Measurements from ENCODE around the gene ACTR3. TPM values are rescaled to one million over a fixed set of nuclear protein-coding genes. Genes with fewer than 3 reads are reported as not detected.

ACTR3 gene
- total RNA-seq, 2 experiments from 2014 or later = 599 to 604 TPM

DNA sequence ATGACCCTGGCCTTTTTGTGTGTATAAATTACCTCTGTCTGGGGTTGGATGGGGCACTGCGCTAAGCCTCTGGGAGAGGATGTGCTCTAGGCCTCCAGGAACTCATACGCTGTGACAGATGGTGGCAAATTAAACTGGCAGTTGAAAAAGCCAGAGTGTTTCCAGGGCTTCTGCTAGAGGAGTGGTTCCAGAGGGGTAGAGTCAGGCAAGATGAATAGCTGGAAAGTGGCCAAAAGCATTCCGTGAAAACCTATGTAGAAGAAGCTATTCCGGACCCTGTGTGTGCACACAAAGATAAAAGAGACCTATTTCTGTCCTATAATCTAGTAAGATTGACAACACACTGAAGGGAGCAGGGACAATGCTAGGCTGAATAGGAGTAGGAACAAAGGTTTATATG, 84.8 kb downstream of the ACTR3 start:
- H3K27me3 Mint-ChIP-seq (ENCODE audit: low read depth) = no peaks in the 10 kb centered on the region
- no peak overlapping the region for H3K4me3 Mint-ChIP-seq
- no peak overlapping the region for H3K27ac Mint-ChIP-seq

DNA sequence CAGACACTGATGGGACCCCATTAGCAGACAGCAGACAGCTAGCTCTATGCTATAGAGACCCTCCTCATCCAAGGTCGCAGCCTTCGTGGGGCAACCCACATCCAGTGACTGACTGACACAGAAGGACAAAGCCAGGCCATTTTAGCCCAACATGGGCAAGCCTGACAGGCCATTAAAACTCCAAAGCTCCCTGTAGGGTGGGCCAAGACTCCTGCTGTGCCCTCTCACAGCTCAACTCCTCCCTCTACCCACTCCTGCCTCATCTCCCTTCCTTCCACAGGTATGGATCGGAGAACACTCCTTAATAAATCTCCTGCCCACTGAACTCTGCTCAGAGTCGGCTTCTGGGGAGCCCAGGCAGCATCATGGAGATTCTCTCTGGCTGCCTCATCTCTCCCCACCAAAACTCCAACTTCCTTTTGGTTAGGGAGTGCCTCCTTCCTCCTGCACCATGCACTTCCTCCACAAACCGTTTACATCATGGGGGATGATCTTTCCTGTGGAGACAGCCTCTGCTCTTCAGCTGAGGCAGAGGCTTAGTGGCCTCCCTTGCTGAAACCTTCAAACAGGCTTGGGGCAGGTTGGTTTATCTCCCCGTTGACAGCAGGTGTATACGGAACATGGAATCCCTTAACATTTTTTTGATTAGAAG, 86.5 kb downstream of the ACTR3 start:
- POLR2A ChIA-PET = no interaction called here
- CTCF ChIA-PET = interaction anchor here (1.9 kb wide), 1 partner anchor 10 kb away, joined by 5 read pairs; no protein-coding TSS in a partner anchor
- peak overlapping the region; percentile 61 for H3K27ac Mint-ChIP-seq
- ATAC-seq = no peak
- peaks cover 15% of the 10 kb centered on the region for H3K4me1 Mint-ChIP-seq (ENCODE audit: low read depth)
- no peaks in the 10 kb centered on the region for H3K9me3 Mint-ChIP-seq (ENCODE audit: insufficient read depth)
- H3K27me3 Mint-ChIP-seq (ENCODE audit: low read depth) = no peaks in the 10 kb centered on the region
- peaks cover 20% of the 10 kb centered on the region for H3K36me3 Mint-ChIP-seq (ENCODE audit: low read depth)
- no peak for DNase-seq
- H3K4me3 Mint-ChIP-seq = no peak overlapping the region

More for the DNA sequence above, 84.8 kb downstream of the ACTR3 start:
- ATAC-seq (no peak), DNase-seq (no peak)
- ChIA-PET CTCF (interaction anchor here (0.6 to 1.9 kb wide), 2 partner anchors 9 to 11 kb away, joined by 3 to 5 read pairs; no protein-coding TSS in a partner anchor), POLR2A (no interaction called here)
- H3K36me3 Mint-ChIP-seq (ENCODE audit: low read depth) = peaks cover 28% of the 10 kb centered on the region
- peaks cover 17% of the 10 kb centered on the region for H3K4me1 Mint-ChIP-seq (ENCODE audit: low read depth)
- no peaks in the 10 kb centered on the region for H3K9me3 Mint-ChIP-seq (ENCODE audit: insufficient read depth)

DNA sequence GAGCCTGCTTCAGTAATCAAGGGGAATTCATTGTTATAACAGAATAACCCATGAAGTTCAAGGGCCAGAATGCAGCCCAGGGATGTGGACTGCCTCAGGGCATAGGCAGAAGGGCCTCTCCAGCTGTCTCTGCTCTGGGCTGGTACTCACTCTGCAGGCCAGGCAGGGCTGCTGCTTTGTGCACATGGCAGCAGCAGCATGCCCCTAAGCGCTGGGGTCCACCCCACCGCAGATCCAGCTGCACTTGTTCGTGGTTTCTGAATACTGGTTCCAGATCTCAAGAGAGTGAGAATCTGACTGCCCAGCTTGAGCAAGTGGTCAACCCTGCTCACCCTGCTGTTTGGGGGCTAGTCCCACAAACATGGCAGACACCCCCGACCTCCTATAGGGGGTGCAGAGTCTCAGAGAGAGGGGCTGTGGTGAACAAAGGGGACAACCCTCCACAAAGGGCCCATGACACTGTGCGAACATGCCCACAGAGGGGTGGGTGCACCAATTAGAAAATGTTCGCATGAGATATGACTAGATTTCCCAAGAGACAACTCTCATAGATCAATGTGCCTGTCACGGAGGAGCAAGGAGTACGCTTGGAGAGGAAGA, 87.3 kb downstream of the ACTR3 start:
- H3K9me3 Mint-ChIP-seq (ENCODE audit: insufficient read depth) = no peaks in the 10 kb centered on the region
- DNase-seq (no peak), ATAC-seq (no peak)
- no peak overlapping the region for H3K27ac Mint-ChIP-seq
- H3K36me3 Mint-ChIP-seq (ENCODE audit: low read depth) = peaks cover 16% of the 10 kb centered on the region
- ChIA-PET POLR2A (no interaction called here), CTCF (interaction anchor here (1.3 to 3.5 kb wide), 3 partner anchors 8 to 12 kb away, joined by 5 to 18 read pairs (median 16); no protein-coding TSS in a partner anchor)
- peaks cover 15% of the 10 kb centered on the region for H3K4me1 Mint-ChIP-seq (ENCODE audit: low read depth)
- no peak overlapping the region for H3K4me3 Mint-ChIP-seq
- no peaks in the 10 kb centered on the region for H3K27me3 Mint-ChIP-seq (ENCODE audit: low read depth)

DNA sequence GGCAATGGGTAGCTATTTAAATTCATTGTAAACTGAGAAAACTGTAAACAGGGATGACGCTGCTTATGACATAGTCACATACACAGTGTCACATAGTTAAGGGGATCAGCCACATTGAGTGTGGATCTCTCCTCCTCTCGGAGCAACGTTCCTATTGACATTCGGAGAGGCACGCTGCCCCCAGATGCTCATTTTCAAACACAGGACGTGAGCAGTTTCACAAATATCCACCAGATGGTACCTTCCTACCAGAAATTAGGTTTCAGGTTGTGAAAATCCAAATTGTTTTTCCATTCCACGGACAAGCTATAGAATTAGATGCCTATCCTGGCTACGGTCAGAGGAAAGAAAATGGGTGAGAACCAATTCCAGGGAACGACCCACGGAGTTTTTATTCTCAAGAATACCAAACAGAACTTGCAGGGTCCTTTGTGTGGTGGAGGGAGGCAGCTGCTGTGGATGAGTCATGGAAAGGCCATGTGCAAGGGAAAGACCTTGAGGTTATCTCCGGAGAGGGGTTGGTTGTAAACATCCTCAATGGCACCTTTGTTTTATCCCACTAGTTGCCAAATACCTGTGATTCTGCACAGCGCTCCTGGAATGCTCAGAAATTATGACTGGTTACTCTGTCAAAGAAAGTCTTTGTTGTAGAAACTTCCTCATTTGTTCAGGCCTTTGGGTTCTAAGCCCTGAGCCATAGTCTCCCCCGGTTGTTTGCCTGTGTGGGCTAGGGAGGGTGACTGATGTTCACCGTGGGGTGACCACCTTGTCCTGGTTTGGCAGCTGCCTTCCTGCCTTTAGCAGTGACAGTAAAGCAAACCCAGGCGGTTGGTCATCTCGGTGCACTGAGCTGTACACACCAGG, 88.0 kb downstream of the ACTR3 start:
- DNase-seq = no peak
- H3K27ac Mint-ChIP-seq = no peak overlapping the region
- CTCF ChIA-PET = interaction anchor here (1.0 to 3.5 kb wide), 7 partner anchors 9 to 101 kb away, joined by 3 to 18 read pairs (median 5); no protein-coding TSS in a partner anchor
- POLR2A ChIA-PET = no interaction called here
- H3K36me3 Mint-ChIP-seq (ENCODE audit: low read depth) = peaks cover 11% of the 10 kb centered on the region
- ATAC-seq = no peak
- no peaks in the 10 kb centered on the region for H3K27me3 Mint-ChIP-seq (ENCODE audit: low read depth)
- H3K4me3 Mint-ChIP-seq = no peak overlapping the region
- H3K4me1 Mint-ChIP-seq (ENCODE audit: low read depth) = peaks cover 15% of the 10 kb centered on the region
- no peaks in the 10 kb centered on the region for H3K9me3 Mint-ChIP-seq (ENCODE audit: insufficient read depth)

DNA sequence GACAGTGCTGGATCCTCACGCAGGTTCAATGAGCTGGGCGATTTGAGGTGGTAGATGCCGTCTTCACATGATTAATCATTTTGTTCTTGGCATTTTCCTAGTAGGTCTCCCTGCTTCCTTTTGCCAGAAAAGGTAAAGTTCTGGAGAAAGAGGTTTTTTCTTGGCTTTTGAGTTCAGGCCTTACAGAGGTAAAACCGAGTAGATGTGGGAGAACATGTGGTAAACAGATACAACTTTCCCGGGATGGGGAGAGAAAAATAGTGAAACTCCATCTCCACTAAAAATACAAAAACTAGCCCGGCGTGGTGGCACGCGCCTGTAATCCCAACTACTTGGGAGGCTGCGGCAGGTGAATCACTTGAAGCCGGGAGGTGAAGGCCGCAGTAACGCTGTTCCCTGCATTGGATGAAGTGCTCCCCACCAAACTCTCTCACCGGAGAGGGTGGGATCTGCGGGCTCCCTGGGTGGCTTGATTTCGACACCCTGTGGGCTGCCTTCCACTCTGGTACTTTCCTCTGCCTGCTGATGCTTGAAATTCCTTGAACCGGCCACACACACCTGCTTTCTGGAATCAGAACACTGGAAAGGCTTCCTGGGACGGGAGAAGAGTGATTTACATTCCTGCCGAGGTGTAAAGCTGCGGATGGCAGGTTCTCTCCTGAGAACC, 88.8 kb downstream of the ACTR3 start:
- ATAC-seq (no peak), DNase-seq (no peak)
- no peak overlapping the region for H3K4me3 Mint-ChIP-seq
- H3K27ac Mint-ChIP-seq = no peak overlapping the region
- POLR2A ChIA-PET = no interaction called here
- CTCF ChIA-PET = interaction anchor here (0.6 to 3.5 kb wide), 14 partner anchors 9 to 276 kb away, joined by 3 to 18 read pairs (median 5); partner anchors contain the start of gene SLC35F5
- H3K4me1 Mint-ChIP-seq (ENCODE audit: low read depth) = peaks cover 15% of the 10 kb centered on the region
- no peaks in the 10 kb centered on the region for H3K27me3 Mint-ChIP-seq (ENCODE audit: low read depth)
- peaks cover 7% of the 10 kb centered on the region for H3K36me3 Mint-ChIP-seq (ENCODE audit: low read depth)
- no peaks in the 10 kb centered on the region for H3K9me3 Mint-ChIP-seq (ENCODE audit: insufficient read depth)

DNA sequence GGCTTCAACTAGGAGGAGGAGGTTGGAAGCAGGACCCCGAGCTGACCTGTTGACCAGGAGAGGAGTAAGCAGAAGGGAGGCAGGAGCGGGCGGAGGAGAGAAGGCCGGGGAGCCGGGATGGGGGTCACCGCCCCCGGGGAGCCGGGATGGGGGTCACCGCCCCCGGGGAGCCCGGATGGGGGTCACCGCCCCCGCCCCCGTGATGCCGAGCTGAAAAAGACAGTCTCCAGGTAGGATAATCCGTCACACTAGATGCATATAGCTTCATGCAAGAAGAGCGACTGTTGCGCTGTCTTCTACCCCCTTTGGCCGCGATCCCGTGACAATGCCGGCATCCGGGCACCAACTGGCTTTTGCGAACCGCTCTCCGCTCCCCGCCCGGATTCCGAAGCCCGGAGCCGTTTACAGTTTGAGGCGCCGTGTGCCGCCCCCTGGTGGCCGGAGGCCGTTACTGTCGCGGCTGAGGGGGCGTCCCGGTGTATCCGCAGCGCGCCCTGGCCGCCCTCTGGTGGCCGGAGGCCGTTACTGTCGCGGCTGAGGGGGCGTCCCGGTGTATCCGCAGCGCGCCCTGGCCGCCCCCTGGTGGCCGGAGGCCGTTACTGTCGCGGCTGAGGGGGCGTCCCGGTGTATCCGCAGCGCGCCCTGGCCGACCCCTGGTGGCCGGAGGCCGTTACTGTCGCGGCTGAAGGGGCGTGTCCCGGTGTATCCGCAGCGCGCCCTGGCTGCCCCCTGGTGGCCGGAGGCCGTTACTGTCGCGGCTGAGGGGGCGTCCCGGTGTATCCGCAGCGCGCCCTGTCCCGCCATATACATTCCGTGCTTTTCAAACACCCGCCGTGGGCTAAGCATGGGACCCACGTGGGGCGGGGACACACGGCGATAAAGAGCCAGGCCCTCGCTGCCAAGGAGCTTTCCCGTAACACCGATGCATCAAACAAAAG, 89.6 kb downstream of the ACTR3 start:
- Mint-ChIP-seq H3K36me3 (ENCODE audit: low read depth) (peaks cover 5% of the 10 kb centered on the region), H3K27ac (no peak overlapping the region), H3K27me3 (ENCODE audit: low read depth) (no peaks in the 10 kb centered on the region), H3K9me3 (ENCODE audit: insufficient read depth) (no peaks in the 10 kb centered on the region), H3K4me3 (no peak overlapping the region), H3K4me1 (ENCODE audit: low read depth) (peaks cover 15% of the 10 kb centered on the region)
- ATAC-seq (peak; percentile 41), DNase-seq (peak; percentile 63)
- CTCF ChIA-PET = interaction anchor here (0.6 to 3.5 kb wide), 18 partner anchors 10 to 277 kb away, joined by 3 to 18 read pairs (median 4); partner anchors contain the start of gene SLC35F5
- POLR2A ChIA-PET = no interaction called here

DNA sequence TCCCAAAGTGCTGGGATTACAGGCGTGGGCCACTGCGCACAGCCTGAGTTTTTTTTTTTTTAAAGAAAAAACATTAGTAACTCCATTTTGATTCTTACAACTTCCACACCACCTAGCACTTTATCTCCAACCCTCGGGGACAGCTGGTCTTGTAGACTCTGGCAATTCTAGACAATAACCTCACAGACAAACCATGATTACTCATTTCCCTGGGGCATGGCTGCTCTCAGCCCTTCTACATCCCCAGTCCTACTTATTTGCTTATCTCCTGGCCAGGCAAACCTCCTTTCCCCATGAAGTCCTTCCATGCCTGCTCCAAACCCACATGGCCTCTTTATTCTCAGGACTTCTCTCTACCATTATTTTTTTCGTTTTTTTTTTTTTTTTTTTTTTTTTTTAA, 91.1 kb downstream of the ACTR3 start:
- H3K36me3 Mint-ChIP-seq (ENCODE audit: low read depth) = no peaks in the 10 kb centered on the region
- DNase-seq (no peak), ATAC-seq (no peak)
- no peak overlapping the region for H3K27ac Mint-ChIP-seq
- POLR2A ChIA-PET = no interaction called here
- peaks cover 10% of the 10 kb centered on the region for H3K4me1 Mint-ChIP-seq (ENCODE audit: low read depth)
- no peaks in the 10 kb centered on the region for H3K27me3 Mint-ChIP-seq (ENCODE audit: low read depth)
- H3K9me3 Mint-ChIP-seq (ENCODE audit: insufficient read depth) = no peaks in the 10 kb centered on the region
- H3K4me3 Mint-ChIP-seq = no peak overlapping the region
- CTCF ChIA-PET = interaction anchor here (1.0 to 1.4 kb wide), 3 partner anchors 24 to 224 kb away, joined by 3 to 5 read pairs (median 4); no protein-coding TSS in a partner anchor

DNA sequence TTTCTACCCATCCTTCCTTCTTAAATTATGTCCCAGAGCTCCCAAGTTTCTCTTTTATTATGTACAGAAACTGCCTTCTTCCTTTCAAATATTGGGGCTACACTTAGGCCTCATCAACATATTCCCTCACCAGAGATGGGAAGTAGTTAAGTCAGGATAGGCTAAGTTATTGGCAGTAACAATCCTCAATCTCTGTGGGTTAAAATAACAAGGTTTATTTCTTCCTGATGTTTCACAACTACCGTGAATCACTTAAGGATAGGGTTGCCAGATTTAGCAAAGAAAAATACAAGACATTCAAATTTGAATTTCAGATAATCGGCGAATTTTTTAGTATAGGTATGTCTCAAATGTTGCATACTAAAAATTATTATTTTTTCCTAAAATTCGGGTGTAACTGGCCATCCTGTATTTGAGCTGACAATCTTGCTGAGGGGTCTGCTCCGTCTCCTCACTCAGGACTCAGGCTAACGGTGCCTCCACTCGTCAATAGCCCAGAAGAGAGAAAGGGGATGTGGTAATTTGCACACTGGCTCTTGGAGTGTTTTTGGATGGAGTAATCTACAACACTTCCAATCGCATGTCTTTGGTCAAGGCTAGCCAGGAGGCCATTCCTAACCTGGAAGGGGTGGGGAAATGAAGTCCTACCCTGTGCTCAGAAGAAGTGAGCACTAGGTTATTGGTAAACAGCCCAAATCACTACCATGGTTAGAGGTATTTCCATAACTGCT, 91.7 kb downstream of the ACTR3 start:
- DNase-seq (no peak), ATAC-seq (no peak)
- Mint-ChIP-seq H3K27me3 (ENCODE audit: low read depth) (no peaks in the 10 kb centered on the region), H3K36me3 (ENCODE audit: low read depth) (no peaks in the 10 kb centered on the region), H3K4me3 (no peak overlapping the region), H3K27ac (no peak overlapping the region), H3K4me1 (ENCODE audit: low read depth) (peaks cover 4% of the 10 kb centered on the region), H3K9me3 (ENCODE audit: insufficient read depth) (no peaks in the 10 kb centered on the region)
- POLR2A ChIA-PET = no interaction called here
- CTCF ChIA-PET = no interaction called here

DNA sequence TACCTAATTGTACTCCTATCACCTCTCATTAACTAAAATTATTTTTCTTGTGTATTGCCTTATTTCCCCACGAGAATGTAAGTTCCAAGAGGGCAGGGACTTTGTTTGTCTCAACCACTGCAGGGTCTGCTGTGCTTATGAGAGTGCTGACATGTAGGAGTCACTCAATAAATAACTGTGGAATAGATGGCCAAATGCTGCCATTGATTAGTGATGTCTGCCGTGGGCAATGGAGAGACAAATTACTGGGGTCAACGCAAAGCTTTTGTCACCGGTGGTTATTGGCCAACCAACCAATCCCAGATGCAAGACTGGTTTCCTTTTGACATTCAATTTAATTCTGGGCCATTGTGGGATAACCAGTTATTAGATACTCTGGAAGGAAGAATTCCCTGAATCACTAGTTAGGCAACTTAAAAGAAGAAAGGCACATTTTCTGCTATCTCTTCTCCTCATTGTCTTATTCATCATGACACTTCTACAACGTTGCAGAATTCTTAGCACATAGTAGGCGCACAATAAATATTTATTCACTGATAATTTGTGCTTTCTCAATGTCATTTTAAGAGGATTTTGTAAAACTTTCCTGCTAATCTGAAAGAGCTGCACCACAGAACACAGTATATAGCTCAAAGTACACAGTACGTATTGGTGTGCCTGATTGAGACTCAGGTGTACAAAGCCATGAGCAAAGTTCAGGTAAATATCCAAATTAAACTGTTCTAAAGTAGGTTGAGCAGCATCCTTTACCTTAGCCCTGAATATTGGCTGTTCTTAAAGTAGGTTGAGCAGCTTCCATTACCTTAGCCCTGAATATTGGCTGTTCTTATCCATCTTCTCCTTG, 95.9 kb downstream of the ACTR3 start:
- no peaks in the 10 kb centered on the region for H3K27me3 Mint-ChIP-seq (ENCODE audit: low read depth)
- no peaks in the 10 kb centered on the region for H3K36me3 Mint-ChIP-seq (ENCODE audit: low read depth)
- no peak for DNase-seq
- ChIA-PET CTCF (interaction anchor here (1.0 to 1.7 kb wide), 2 partner anchors 10 to 89 kb away, joined by 3 to 5 read pairs; no protein-coding TSS in a partner anchor), POLR2A (no interaction called here)
- no peak for ATAC-seq
- no peaks in the 10 kb centered on the region for H3K4me1 Mint-ChIP-seq (ENCODE audit: low read depth)
- no peak overlapping the region for H3K4me3 Mint-ChIP-seq
- H3K27ac Mint-ChIP-seq = no peak overlapping the region
- no peaks in the 10 kb centered on the region for H3K9me3 Mint-ChIP-seq (ENCODE audit: insufficient read depth)

All from activated CD8-positive, alpha-beta T cell treated with anti-CD3 and anti-CD28 coated beads, Interleukin-2, amount 10 ng/mL, durations not matched to agents 7 days and 5 days (primary cell).